HG03432 (cell line): ENCODE data around the gene STT3B.

Experiments used
- ATAC-seq: cut with Tn5 transposase; IDR thresholded peaks from one replicate; pipeline ENCODE4 v1.9.1; 2021; ENCODE audit warnings: mild to moderate bottlenecking, moderate library complexity; ENCODE audit not compliant: unreplicated experiment

Gene STT3B

GRCh38 chr3:31636694-31637442 lies 104.1 kb downstream of the STT3B start:
- ATAC-seq = no peak

- ATAC-seq = no peak
These were observed 107.1 kb downstream of the STT3B start for GRCh38 chr3:31639828-31640227.

DNA sequence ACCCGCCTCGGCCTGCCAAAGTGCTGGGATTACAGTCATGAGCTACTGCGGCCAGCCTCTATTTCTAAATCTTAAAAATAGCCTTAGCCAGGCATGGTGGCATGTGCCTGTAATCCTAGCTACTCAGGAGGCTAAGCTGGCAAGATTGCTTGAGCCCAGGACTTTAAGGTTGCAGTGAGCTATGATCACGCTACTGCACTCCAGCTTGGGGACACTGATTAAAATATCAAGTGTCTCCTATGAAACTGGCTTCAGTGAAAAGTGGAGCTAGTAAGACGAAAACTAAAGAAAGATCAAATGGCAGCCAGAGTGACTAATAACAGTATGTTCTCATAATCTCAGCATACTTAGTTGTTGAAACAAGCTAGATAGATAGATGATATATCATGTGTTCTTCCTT lies 112.5 kb downstream of the STT3B start:
- no peak for ATAC-seq

DNA sequence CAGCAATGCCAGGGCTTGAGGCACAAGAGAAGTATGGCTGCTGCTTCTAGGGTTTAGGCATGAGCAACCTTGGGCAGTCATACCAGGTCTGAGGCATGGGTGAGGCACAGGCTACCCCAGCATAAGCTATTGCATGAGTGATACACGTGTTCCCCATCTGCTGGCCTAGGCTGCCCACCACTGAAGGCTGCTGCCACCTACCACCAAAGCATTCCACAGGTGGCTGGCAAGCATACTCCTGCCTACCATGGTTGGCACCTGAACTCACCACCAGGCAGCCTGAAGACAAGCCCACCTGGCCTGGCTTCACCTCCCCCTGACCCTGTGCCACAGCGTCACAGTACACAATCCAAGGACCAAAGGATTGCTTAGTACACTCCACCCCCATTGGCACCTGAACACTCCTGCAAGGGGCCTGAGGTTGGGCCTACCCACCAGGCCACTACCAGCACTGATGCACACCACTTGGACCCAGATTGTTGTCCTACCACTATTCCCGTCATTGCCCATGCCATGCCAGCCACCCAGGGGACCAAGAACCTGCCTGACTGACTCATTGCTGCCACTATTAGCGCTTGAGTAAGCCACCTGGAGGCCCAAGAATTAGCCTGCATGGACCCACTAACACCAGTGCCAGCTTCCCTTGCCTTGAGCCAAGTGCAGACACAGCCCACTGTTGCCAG lies 115.7 kb downstream of the STT3B start:
- no peak for ATAC-seq

- no peak for ATAC-seq
These were observed 119.6 kb downstream of the STT3B start for GRCh38 chr3:31652296-31652695.

GRCh38 chr3:31653464-31653863 lies 120.7 kb downstream of the STT3B start:
- no peak for ATAC-seq

DNA sequence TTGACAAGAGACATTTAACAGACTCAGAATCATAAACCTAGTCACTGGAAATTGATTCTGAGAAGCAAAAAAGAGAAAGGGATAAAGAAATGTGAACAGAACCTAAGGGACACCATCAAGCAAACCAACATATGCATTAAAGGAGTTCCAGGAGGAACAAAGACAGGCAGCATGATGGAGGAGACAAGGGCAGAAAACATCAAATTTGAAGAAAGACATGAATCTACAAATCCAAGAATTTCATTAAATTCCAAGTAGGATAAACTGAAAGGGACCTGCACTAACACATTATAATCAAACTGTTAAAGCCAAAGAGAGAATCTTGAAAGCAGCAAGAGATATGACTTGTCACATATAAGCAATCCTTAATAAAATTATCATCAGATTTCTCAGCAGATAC lies 122.3 kb downstream of the STT3B start:
- ATAC-seq = no peak

- ATAC-seq = no peak
These were observed 126.5 kb downstream of the STT3B start for GRCh38 chr3:31659246-31659645.

GRCh38 chr3:31661286-31661685 lies 128.6 kb downstream of the STT3B start:
- ATAC-seq = no peak

GRCh38 chr3:31661993-31662670 lies 129.4 kb downstream of the STT3B start:
- no peak for ATAC-seq

- no peak for ATAC-seq
These were observed 131.3 kb downstream of the STT3B start for GRCh38 chr3:31664031-31664430.

GRCh38 chr3:31667582-31667981 lies 134.9 kb downstream of the STT3B start:
- no peak for ATAC-seq

DNA sequence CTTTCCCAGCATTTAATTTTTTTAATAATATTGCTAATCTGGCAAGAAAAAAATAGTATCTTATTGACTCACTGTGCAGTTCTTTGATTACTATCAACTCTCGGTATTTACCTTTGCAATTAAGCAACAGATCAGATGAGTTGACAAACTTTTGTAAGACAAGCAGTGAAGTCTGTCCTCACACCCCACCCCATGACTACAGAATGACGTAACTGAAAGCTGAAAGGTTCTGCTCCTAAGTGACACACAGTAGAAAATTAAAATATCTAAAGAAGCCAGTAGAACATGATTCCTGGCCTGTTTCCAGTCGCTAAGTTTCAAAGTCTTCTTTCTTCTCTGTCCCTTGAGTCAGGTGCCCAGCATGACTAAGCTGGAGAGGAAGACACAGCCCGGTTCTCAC lies 135.5 kb downstream of the STT3B start:
- no peak for ATAC-seq

GRCh38 chr3:31670136-31670535 lies 137.4 kb downstream of the STT3B start:
- ATAC-seq = no peak

- ATAC-seq = no peak
These were observed 138.0 kb downstream of the STT3B start for GRCh38 chr3:31670722-31671121.

DNA sequence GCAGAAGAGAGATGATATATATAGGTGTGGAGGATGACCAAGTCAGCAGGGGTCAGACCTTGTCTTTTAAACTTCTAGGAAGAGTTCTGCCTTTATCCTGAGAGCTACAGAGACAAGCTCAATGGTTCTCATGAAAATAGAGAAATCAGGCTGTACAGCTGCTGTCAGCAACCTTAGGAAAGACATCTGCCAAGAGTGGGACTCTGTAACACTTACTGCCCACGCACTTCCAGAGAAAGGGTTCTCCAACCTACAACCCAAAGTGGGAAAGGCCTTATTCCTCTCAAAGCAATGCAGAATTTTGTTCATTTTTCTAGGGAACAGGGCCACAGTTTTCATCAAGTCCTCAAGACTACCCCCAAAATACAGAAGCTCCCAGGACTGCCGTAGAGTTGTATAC lies 138.7 kb downstream of the STT3B start:
- ATAC-seq = no peak

DNA sequence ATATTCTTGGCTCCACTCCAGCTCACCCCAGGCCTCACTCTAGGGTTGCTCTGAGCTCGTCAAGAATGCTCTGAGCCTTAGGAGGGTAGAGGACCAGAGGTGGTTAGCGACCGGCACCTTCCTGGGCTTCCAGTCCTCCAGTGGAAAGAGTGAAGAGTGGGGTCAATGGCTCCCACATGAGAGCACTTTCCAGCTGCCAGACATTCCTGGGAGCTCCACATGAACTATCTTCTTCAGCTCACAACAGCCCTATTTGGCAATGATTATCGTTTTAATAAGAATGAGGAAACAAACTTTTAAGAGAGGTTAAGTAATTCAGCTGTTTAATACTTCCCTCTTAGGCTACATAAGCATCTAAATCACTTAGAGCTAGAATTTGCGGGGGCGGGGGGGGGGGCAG lies 139.3 kb downstream of the STT3B start:
- no peak for ATAC-seq

- ATAC-seq = no peak
These were observed 141.2 kb downstream of the STT3B start for GRCh38 chr3:31673950-31674349.

- ATAC-seq = no peak
These were observed 143.8 kb downstream of the STT3B start for GRCh38 chr3:31676556-31676955.

DNA sequence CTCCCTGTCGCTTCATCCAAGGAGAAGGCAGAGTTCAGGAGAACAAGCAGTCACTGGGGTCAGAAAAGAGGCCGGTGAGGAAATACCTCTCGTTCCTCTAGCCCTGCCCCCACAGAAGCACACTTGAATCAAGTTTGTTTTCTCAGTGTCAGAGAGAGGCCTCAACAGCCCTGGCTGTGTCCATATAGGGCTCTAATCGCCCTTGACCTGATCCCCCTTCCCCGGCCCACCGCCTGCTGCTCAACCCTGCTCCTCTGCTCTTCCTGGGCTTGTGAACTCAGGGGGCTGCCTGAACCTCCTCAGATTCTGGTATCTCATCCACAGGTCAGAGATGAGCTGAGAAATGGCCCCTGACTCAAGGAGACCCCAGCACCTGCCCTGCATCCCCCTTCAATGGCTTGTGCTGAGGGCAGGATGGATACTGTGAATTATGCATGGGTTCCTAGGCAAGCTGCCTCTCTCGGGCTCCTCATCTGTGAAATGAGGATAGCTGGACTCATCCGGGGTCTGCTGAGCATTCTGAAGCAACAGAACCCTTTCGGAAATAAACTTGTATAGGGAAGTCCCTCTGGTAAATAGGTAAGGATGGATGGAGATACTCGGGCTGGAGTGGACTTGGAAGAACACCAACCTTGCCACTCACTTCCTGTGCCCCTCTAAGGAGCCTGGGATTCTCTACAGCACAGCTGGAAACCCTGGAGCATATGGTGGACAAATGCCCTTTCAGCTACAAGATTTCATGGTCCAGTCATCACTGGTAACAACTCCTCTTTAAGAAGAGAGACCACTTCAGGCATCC lies 147.5 kb downstream of the STT3B start:
- no peak for ATAC-seq
